Esophagus (tissue), 2 donors: ENCODE results near the gene NFKBIA. TPM values are rescaled to one million over a fixed set of nuclear protein-coding genes. Genes with fewer than 3 reads are reported as not detected.

Source experiments
- H3K27ac ChIP-seq, 2 donors: one replicate each; pipeline ENCODE4 v1.5.1; 2013; ENCODE audit warnings: low read depth in 2 of 2, mild to moderate bottlenecking in 2 of 2, inconsistent platforms in 1 of 2, low read length in 1 of 2, moderate library complexity in 1 of 2
- H3K27me3 ChIP-seq, 2 donors: one replicate each; pipeline ENCODE4 v1.6.1; 2013; ENCODE audit warnings: low read length in 2 of 2, control low read depth in 1 of 2, mild to moderate bottlenecking in 1 of 2; ENCODE audit not compliant: insufficient read depth in 2 of 2, control insufficient read depth in 1 of 2
- H3K36me3 ChIP-seq, 2 donors: one replicate each; pipeline ENCODE4 v1.6.1; 2013; ENCODE audit warnings: low read length in 1 of 2; ENCODE audit not compliant: control insufficient read depth in 2 of 2, insufficient read depth in 2 of 2
- H3K4me1 ChIP-seq, 2 donors: one replicate each; pipeline ENCODE4 v1.6.1; 2013; ENCODE audit warnings: low read length in 1 of 2; ENCODE audit not compliant: control insufficient read depth in 2 of 2, insufficient read depth in 2 of 2
- H3K4me3 ChIP-seq, 2 donors: one replicate each; pipeline ENCODE4 v1.5.1; 2013; ENCODE audit warnings: low read length in 2 of 2, mild to moderate bottlenecking in 2 of 2, low read depth in 1 of 2, moderate library complexity in 1 of 2
- H3K9me3 ChIP-seq, 2 donors: one replicate each; pipeline ENCODE4 v1.6.1; 2013; ENCODE audit warnings: mild to moderate bottlenecking in 2 of 2, low read depth in 1 of 2, low read length in 1 of 2, moderate library complexity in 1 of 2; ENCODE audit not compliant: control insufficient read depth in 2 of 2, insufficient read depth in 1 of 2
- WGBS, 2 donors: extraction: QIAGEN DNeasy Blood & Tissue Kit; methylation state at CpG; one replicate each; pipeline ENCODE4 v1.1.7; 2013; 5-methylcytosine and 5-hydroxymethylcytosine counted together
- polyA plus RNA-seq, 2 donors: library from polyadenylated mRNA; stranded (reverse); fragments of 200-250 nt; gene quantifications; one replicate each; pipeline ENCODE4 v1.2.3, GENCODE V29; 2013
- donor health status: healthy with polysubstance abuse.
- donor health status: Bipolar disorder and iron deficiency.

NFKBIA gene
- polyA plus RNA-seq, 2 donors: 121 to 206 TPM

GRCh38 chr14:35393826-35394225, 10.7 kb downstream of the NFKBIA start:
- H3K27me3 ChIP-seq: no peaks in the 10 kb centered on the region
- WGBS, 2 donors: 61 to 71% methylated on average over 2 of the region's 2 CpGs
- peak overlapping the region in 1 of 2 donors; percentile 27 for H3K27ac ChIP-seq
- H3K4me1 ChIP-seq: peaks cover 2 to 11% of the 10 kb centered on the region in 2 donors
- no peaks in the 10 kb centered on the region for H3K9me3 ChIP-seq
- no peaks in the 10 kb centered on the region for H3K36me3 ChIP-seq
- no peak overlapping the region for H3K4me3 ChIP-seq

DNA sequence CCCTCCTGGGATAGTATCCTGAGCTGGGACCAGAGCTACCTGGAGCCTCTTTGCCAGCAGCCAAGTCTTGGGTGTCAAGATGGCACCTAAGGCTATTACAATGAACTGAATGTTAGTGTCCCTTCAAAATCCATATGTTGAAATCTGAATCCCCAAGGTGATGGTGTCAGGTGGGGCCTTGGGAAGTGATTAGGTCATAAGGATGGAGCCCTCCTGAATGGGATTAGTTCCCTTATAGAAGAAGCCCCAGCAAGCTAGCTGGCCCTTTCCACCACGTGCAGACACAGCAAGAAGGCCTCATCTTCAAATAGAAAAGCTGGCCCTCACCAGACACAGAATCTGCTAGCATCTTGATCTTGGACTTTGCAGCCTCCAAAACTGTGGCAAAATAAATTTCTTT, 12.4 kb downstream of the NFKBIA start:
- H3K27ac ChIP-seq: no peak overlapping the region
- WGBS, 2 donors: 84 to 88% methylated on average over 1 of the region's 1 CpG
- no peaks in the 10 kb centered on the region for H3K9me3 ChIP-seq
- peaks cover 2 to 8% of the 10 kb centered on the region in 2 donors for H3K4me1 ChIP-seq
- no peak overlapping the region for H3K4me3 ChIP-seq
- no peaks in the 10 kb centered on the region for H3K27me3 ChIP-seq
- no peaks in the 10 kb centered on the region for H3K36me3 ChIP-seq

DNA sequence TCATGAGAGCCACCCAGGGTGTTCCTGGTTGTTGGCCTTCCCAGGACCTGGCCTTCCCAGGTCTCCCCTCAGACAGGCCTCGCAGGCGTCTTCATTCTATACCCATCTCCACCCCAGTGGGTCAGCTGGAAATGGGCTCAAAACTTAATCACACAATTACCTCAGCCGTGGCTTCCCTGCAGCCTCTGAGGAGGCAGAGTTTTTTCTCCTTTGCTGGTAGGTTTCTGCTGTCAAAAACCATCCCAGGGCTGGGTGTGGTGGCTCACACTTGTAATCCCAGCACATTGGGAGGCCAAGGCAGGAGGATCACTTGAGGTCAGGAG, 13.2 kb downstream of the NFKBIA start:
- H3K27ac ChIP-seq: peak overlapping the region; percentile 53 to 87
- 84 to 86% methylated on average over 3 of the region's 3 CpGs for WGBS, 2 donors
- peaks cover 2 to 8% of the 10 kb centered on the region in 2 donors for H3K4me1 ChIP-seq
- no peaks in the 10 kb centered on the region for H3K36me3 ChIP-seq
- no peak overlapping the region for H3K4me3 ChIP-seq
- no peaks in the 10 kb centered on the region for H3K27me3 ChIP-seq
- no peaks in the 10 kb centered on the region for H3K9me3 ChIP-seq

- WGBS, 2 donors: 71% methylated on average over 9 of the region's 9 CpGs
- H3K27ac ChIP-seq: peak overlapping the region; percentile 53 to 87
- H3K9me3 ChIP-seq: no peaks in the 10 kb centered on the region
- peaks cover 2 to 8% of the 10 kb centered on the region in 2 donors for H3K4me1 ChIP-seq
- no peaks in the 10 kb centered on the region for H3K36me3 ChIP-seq
- H3K27me3 ChIP-seq: no peaks in the 10 kb centered on the region
- no peak overlapping the region for H3K4me3 ChIP-seq
These were observed 13.8 kb downstream of the NFKBIA start for GRCh38 chr14:35390577-35391387.

DNA sequence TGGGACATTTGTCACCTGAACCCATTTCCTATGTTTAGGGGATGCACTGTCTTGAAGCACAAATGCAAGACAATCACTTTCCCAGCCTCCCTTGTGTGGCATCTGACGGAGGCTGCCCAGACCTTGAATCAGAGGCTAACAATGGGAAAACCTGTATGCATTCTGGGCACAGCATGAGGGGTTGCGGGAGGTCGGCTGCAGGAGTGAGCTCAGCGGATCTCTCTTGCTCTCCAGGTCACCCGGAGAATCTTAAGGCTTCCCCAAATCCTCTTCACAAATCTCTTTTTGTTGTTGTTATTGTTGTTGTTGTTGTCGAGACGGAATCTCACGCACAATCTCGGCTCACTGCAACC, 15.3 kb downstream of the NFKBIA start:
- Histone ChIP-seq H3K27me3 (no peaks in the 10 kb centered on the region), H3K27ac (no peak overlapping the region), H3K4me3 (no peak overlapping the region), H3K36me3 (no peaks in the 10 kb centered on the region), H3K4me1 (peaks cover 12 to 16% of the 10 kb centered on the region in 2 donors), H3K9me3 (no peaks in the 10 kb centered on the region)
- WGBS, 2 donors: 95 to 98% methylated on average over 9 of the region's 9 CpGs

- H3K36me3 ChIP-seq: no peaks in the 10 kb centered on the region
- no peaks in the 10 kb centered on the region for H3K9me3 ChIP-seq
- peaks cover 14 to 18% of the 10 kb centered on the region in 2 donors for H3K4me1 ChIP-seq
- H3K27me3 ChIP-seq: no peaks in the 10 kb centered on the region
- no peak overlapping the region for H3K4me3 ChIP-seq
- 90 to 94% methylated on average over 14 of the region's 14 CpGs for WGBS, 2 donors
- H3K27ac ChIP-seq: no peak overlapping the region
These were observed 15.8 kb downstream of the NFKBIA start for GRCh38 chr14:35388656-35389314.

- Histone ChIP-seq H3K4me3 (no peak overlapping the region), H3K27me3 (no peaks in the 10 kb centered on the region), H3K27ac (no peak overlapping the region), H3K9me3 (no peaks in the 10 kb centered on the region), H3K36me3 (no peaks in the 10 kb centered on the region), H3K4me1 (peaks cover 14 to 20% of the 10 kb centered on the region in 2 donors)
- WGBS, 2 donors: 94% methylated on average over 14 of the region's 14 CpGs
These were observed 16.6 kb downstream of the NFKBIA start for GRCh38 chr14:35387713-35388579.

GRCh38 chr14:35387219-35387618, 17.3 kb downstream of the NFKBIA start:
- WGBS, 2 donors: 91 to 95% methylated on average over 7 of the region's 7 CpGs
- no peak overlapping the region for H3K4me3 ChIP-seq
- no peaks in the 10 kb centered on the region for H3K9me3 ChIP-seq
- no peaks in the 10 kb centered on the region for H3K27me3 ChIP-seq
- H3K27ac ChIP-seq: peak overlapping the region in 1 of 2 donors; percentile 61
- H3K4me1 ChIP-seq: peaks cover 14 to 20% of the 10 kb centered on the region in 2 donors
- no peaks in the 10 kb centered on the region for H3K36me3 ChIP-seq

DNA sequence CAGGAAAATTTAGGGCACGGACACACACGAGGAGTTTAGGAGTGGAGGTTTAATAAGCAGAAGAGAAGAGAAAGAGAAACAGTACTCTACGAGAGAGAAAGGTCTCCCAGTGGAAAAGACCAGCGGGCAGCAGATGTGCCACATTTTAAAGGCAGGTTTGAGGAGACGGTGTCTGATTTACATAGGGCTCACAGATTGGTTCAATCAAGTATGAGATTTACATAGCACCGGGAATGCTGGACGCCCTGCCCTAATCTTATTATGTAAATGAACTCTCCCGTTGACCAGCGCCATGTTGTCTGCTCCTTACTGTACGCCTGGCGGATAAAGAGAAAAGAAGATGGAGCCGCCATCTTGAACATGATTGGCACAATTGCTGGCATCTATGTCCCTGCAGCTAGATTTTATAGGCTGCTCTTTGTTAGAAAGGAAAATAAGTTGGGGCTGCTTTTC, 17.9 kb downstream of the NFKBIA start:
- Histone ChIP-seq H3K4me3 (no peak overlapping the region), H3K9me3 (no peaks in the 10 kb centered on the region), H3K27me3 (no peaks in the 10 kb centered on the region), H3K27ac (peak overlapping the region; percentile 44 to 72), H3K36me3 (no peaks in the 10 kb centered on the region), H3K4me1 (peaks cover 14 to 20% of the 10 kb centered on the region in 2 donors)
- 59 to 71% methylated on average over 12 of the region's 12 CpGs for WGBS, 2 donors
